OCI-LY7 (cell line): ENCODE measurements around the gene SARM1. TPM values are rescaled to one million over a fixed set of nuclear protein-coding genes. Genes with fewer than 3 reads are reported as not detected.

ENCODE experiments used
- BruUV-seq: library from RNA; stranded (reverse); fragments of 400-500 nt; replicated peaks from 2 replicates; lab custom pipeline; 2021; lab: Mats Ljungman, UMichigan
- CTCF ChIA-PET: fragments of 300-600 bp; sonication (Branson Sonifier 250); formaldehyde crosslinking; loops from one replicate; lab custom pipeline; 2022; ENCODE audit warnings: antibody characterized with exemption; ENCODE audit not compliant: unreplicated experiment; lab: Charles Lee
- POLR2A ChIA-PET: fragments of 300-600 bp; sonication (Branson Sonifier 250); formaldehyde crosslinking; loops from one replicate; lab custom pipeline; 2022; ENCODE audit warnings: antibody characterized with exemption; lab: Charles Lee
- DNase-seq: peaks from one replicate; pipeline ENCODE4 v3.0.0-alpha.2; 2015; ENCODE audit warnings: low spot score
- H2AFZ ChIP-seq: fragments of 200-600 bp; sonication (generic), shearing (Covaris generic); 2 replicates; pipeline ENCODE4 v1.6.1; 2014; ENCODE audit warnings: mild to moderate bottlenecking, antibody characterized with exemption, low read length, moderate library complexity
- H3K27ac ChIP-seq: fragments of 200-600 bp; sonication (generic); 2 replicates; pipeline ENCODE4 v1.5.1; 2014; ENCODE audit warnings: mixed run types, low read depth, mild to moderate bottlenecking, moderate library complexity, low read length, inconsistent platforms; ENCODE audit not compliant: poor library complexity, severe bottlenecking
- H3K36me3 ChIP-seq: fragments of 200-600 bp; sonication (generic); 2 replicates; pipeline ENCODE4 v1.6.1; 2014; ENCODE audit warnings: mild to moderate bottlenecking, antibody characterized with exemption, low read length, moderate library complexity, mixed read lengths; ENCODE audit not compliant: insufficient read depth
- H3K4me1 ChIP-seq: fragments of 200-600 bp; sonication (generic); 2 replicates; pipeline ENCODE4 v1.5.1; 2014; ENCODE audit warnings: mild to moderate bottlenecking, low read length; ENCODE audit not compliant: insufficient read depth, poor library complexity, severe bottlenecking
- H3K4me2 ChIP-seq: fragments of 200-600 bp; sonication (generic); 2 replicates; pipeline ENCODE4 v1.6.1; 2014; ENCODE audit warnings: mild to moderate bottlenecking, low read length
- H3K4me3 ChIP-seq: fragments of 200-600 bp; sonication (generic); 2 replicates; pipeline ENCODE4 v1.5.1; 2014; ENCODE audit warnings: mild to moderate bottlenecking, low read depth, low read length; ENCODE audit not compliant: poor library complexity, severe bottlenecking
- H3K79me2 ChIP-seq: fragments of 200-600 bp; sonication (generic); 2 replicates; pipeline ENCODE4 v1.6.1; 2016; ENCODE audit warnings: low read depth, mild to moderate bottlenecking, low read length, moderate library complexity, mixed read lengths; ENCODE audit not compliant: insufficient read depth
- H3K9me2 ChIP-seq: fragments of 200-600 bp; sonication (generic); 2 replicates; pipeline ENCODE4 v1.6.1; 2016; ENCODE audit warnings: mild to moderate bottlenecking, low read length, mixed read lengths; ENCODE audit not compliant: insufficient read depth
- H3K9me3 ChIP-seq: fragments of 200-600 bp; sonication (generic); 2 replicates; pipeline ENCODE4 v1.6.1; 2014; ENCODE audit warnings: mild to moderate bottlenecking, mixed run types, low read length, mixed read lengths
- H4K20me1 ChIP-seq: fragments of 200-600 bp; sonication (generic); 2 replicates; pipeline ENCODE4 v1.6.1; 2014; ENCODE audit warnings: mild to moderate bottlenecking, antibody characterized with exemption, low read length, moderate library complexity, mixed read lengths; ENCODE audit not compliant: insufficient read depth
- EZH2phosphoT487 ChIP-seq: fragments of 200-600 bp; sonication (generic); IDR thresholded peaks from 2 replicates; pipeline ENCODE4 v1.6.1; 2018; ENCODE audit warnings: low read depth, borderline replicate concordance, mild to moderate bottlenecking, mixed run types, antibody characterized with exemption, low read length, moderate library complexity, mixed read lengths
- intact Hi-C: fragments of 100-400 bp; cut with micrococcal nuclease; formaldehyde crosslinking; loops from one replicate; pipeline ENCODE4 v1.10.0; 2022; ENCODE audit not compliant: unreplicated experiment
- total RNA-seq, 2 experiments: library from RNA; depleted of rRNA in 1 of 2; stranded (reverse); fragments of >200 nt in 1 of 2; shearing (Covaris generic) in 1 of 2; gene quantifications; 2 replicates each; pipeline ENCODE4 v1.2.3, GENCODE V29; 2014 to 2022
- TF ChIP-seq, protein P1 (sequence below): fragments of 200-600 bp; sonication (generic); conservative IDR thresholded peaks from 2 replicates; pipeline ENCODE4 v1.5.1; 2014; ENCODE audit warnings: mild to moderate bottlenecking, antibody characterized with exemption, low read length, moderate library complexity, mixed read lengths

Gene SARM1
- total RNA-seq, 2 experiments from 2014 or later: 7.5 to 21.3 TPM

DNA sequence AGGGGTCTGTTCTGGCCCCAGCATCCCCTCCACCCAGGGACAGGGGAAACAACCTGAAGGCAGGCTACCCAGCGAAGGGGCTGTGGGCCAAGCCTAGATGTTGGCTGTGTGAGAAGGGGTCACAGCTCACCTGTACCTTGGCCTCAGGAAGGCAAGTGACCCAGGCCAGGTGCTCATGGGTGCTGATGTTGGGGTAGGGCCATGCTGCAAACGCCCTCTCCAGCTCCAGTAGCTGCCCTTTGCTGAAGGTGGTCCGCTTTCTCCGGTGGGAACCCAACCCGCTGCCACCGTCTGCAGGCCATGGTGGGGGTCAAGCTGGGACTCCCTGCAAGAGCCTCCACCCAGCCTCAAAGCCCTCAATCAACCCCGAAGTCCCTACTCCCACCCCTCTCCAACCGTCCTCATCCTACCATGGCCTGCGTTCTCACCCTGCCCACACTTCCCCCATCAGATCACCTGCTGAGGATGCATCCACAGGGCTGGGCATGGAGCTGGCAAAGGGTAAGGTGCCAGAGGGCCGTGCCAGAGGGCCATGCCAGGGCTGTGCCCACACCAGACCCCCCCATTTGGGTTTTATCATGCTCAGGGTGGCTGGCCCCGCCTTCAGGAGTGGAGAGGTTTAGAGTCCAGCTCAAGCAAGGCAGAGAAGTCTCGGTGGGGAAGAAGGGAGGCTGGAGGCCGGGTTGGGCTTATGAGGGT, 6.7 kb upstream of the SARM1 start, which contains the start of gene SEBOX:
Gene SEBOX (minus strand): TSS at position 535 of the 699 bp plus-strand sequence. CDS start 48 bp downstream, at position 487.
- no TSS peak for BruUV-seq
- CTCF ChIA-PET: no interaction called here
- Histone ChIP-seq H3K4me3 (no peak within 1 kb of the TSS), H3K4me1 (no peaks in the 10 kb centered on the region), H4K20me1 (no peaks in the 10 kb centered on the region), H2AFZ (no peak within 1 kb of the TSS), H3K27ac (no peak within 1 kb of the TSS), H3K9me2 (no peaks in the 10 kb centered on the region), H3K36me3 (peaks cover 35% of the 10 kb centered on the region), H3K9me3 (no peaks in the 10 kb centered on the region), H3K79me2 (no peaks in the 10 kb centered on the region), H3K4me2 (no peak within 1 kb of the TSS)
- intact Hi-C loops: no loop called here
- POLR2A ChIA-PET: interaction anchor here (0.6 kb wide), 1 partner anchor 22 kb away, joined by 3 read pairs; no protein-coding TSS in a partner anchor
- TF ChIP-seq, protein P1, sequence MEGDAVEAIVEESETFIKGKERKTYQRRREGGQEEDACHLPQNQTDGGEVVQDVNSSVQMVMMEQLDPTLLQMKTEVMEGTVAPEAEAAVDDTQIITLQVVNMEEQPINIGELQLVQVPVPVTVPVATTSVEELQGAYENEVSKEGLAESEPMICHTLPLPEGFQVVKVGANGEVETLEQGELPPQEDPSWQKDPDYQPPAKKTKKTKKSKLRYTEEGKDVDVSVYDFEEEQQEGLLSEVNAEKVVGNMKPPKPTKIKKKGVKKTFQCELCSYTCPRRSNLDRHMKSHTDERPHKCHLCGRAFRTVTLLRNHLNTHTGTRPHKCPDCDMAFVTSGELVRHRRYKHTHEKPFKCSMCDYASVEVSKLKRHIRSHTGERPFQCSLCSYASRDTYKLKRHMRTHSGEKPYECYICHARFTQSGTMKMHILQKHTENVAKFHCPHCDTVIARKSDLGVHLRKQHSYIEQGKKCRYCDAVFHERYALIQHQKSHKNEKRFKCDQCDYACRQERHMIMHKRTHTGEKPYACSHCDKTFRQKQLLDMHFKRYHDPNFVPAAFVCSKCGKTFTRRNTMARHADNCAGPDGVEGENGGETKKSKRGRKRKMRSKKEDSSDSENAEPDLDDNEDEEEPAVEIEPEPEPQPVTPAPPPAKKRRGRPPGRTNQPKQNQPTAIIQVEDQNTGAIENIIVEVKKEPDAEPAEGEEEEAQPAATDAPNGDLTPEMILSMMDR: no peak
- TF ChIP-seq EZH2phosphoT487: no peak
- DNase-seq: no peak

DNA sequence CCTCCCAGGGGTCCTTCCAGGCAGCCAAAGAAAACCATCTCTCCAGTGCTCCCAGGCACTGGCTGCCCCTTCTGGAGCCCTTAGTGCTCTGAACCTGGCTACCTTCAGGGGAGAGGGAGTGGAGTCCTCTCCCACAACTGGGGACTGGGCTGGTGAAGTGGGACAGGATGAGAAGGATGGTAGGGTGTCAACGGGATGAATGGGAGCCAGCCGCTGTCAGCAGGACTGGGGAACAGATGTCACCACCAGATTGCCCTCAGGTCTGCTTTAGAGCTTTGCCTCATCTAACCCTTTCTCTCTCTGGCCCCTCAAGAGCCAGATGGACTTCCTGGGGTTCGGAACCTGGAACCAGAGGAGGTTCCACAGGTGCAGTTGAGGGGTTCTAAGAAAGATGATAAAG, 6.0 kb upstream of the SARM1 start:
- Histone ChIP-seq H3K9me2 (no peaks in the 10 kb centered on the region), H3K36me3 (peaks cover 30% of the 10 kb centered on the region), H4K20me1 (no peaks in the 10 kb centered on the region), H3K4me3 (no peak overlapping the region), H3K4me2 (no peak overlapping the region), H3K27ac (no peak overlapping the region), H3K4me1 (no peaks in the 10 kb centered on the region), H3K79me2 (no peaks in the 10 kb centered on the region), H3K9me3 (no peaks in the 10 kb centered on the region), H2AFZ (no peak overlapping the region)
- ChIA-PET POLR2A (no interaction called here), CTCF (no interaction called here)
- intact Hi-C loops: no loop called here
- no peak for DNase-seq
- TF ChIP-seq, protein P1: no peak
- TF ChIP-seq EZH2phosphoT487: no peak
- no TSS peak for BruUV-seq

DNA sequence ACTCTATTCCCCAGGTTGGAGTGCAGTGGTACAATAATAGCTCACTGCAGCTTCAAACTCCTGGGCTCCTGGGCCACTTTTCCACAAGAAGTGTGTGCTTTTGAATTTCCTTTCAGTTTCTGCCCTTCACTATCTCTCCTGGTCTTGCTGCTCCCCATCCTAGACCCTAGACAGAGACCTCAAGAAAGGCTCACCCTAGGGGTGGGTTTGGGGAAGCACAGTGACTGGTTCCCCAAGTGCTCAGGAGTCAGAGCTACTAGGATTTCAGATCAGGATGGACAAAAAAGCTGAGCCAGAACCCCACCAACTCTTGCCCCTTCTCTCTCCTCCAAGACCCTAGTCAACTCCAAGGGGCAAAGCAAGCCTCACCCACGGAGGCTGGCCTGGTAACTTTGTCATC, 4.9 kb upstream of the SARM1 start:
- H3K27ac ChIP-seq: no peak overlapping the region
- TF ChIP-seq, protein P1: peak; percentile 53
- no peak for TF ChIP-seq EZH2phosphoT487
- H3K4me1 ChIP-seq: peaks cover 5% of the 10 kb centered on the region
- POLR2A ChIA-PET: interaction anchor here (0.9 kb wide), 2 partner anchors 8 kb away, joined by 3 to 6 read pairs; no protein-coding TSS in a partner anchor
- BruUV-seq: no TSS peak
- CTCF ChIA-PET: no interaction called here
- H3K79me2 ChIP-seq: no peaks in the 10 kb centered on the region
- H3K4me2 ChIP-seq: no peak overlapping the region
- H3K36me3 ChIP-seq: peaks cover 19% of the 10 kb centered on the region; the same call in 1 of the 2 replicates
- peak; percentile 25 for DNase-seq
- H2AFZ ChIP-seq: no peak overlapping the region
- intact Hi-C loops: no loop called here
- no peaks in the 10 kb centered on the region for H3K9me2 ChIP-seq
- no peaks in the 10 kb centered on the region for H3K9me3 ChIP-seq
- H3K4me3 ChIP-seq: no peak overlapping the region
- no peaks in the 10 kb centered on the region for H4K20me1 ChIP-seq
